GM23248 (cell line): ENCODE data around the gene CIRBP.

Experiments used
- EZH2 ChIP-seq: fragments of 200-600 bp; sonication (generic); IDR thresholded peaks from 2 replicates; pipeline ENCODE4 v1.6.1; 2018; ENCODE audit warnings: antibody characterized with exemption, mild to moderate bottlenecking; ENCODE audit not compliant: insufficient read depth, poor library complexity, severe bottlenecking
- EZH2phosphoT487 ChIP-seq: fragments of 200-600 bp; sonication (generic); IDR thresholded peaks from 2 replicates; pipeline ENCODE4 v1.6.1; 2018; ENCODE audit warnings: antibody characterized with exemption, moderate library complexity, mild to moderate bottlenecking, low read depth; ENCODE audit not compliant: insufficient read depth

GRCh38 chr19:1321539-1321938, 52.4 kb downstream of the CIRBP start:
- no peak for TF ChIP-seq EZH2
- TF ChIP-seq EZH2phosphoT487 = no peak
